H9 (cell line): ENCODE data around the gene BET1L. TPM values are rescaled to one million over a fixed set of nuclear protein-coding genes. Genes with fewer than 3 reads are reported as not detected.
A peak's percentile ranks its signal among the peaks of the same experiment; 100 is the strongest.

ENCODE experiments used
- DNase-seq: peaks from one replicate; pipeline ENCODE4 v3.0.0-alpha.2; 2017
- H2AFZ ChIP-seq: one replicate; pipeline ENCODE4 v1.6.1; 2013; ENCODE audit warnings: mild to moderate bottlenecking, low read length, control low read depth, moderate library complexity
- H2AK5ac ChIP-seq: 2 replicates; pipeline ENCODE4 v1.6.1; 2013; ENCODE audit warnings: low read length, control low read depth, mixed read lengths; ENCODE audit not compliant: insufficient read length
- H2BK120ac ChIP-seq: one replicate; pipeline ENCODE4 v1.6.1; 2013; ENCODE audit warnings: low read depth, mild to moderate bottlenecking, low read length, control low read depth, inconsistent platforms; ENCODE audit not compliant: poor library complexity, severe bottlenecking
- H2BK12ac ChIP-seq: 2 replicates; pipeline ENCODE4 v1.6.1; 2013; ENCODE audit warnings: low read length, control low read depth, mixed read lengths, low read depth; ENCODE audit not compliant: insufficient read length
- H2BK15ac ChIP-seq: 2 replicates; pipeline ENCODE4 v1.6.1; 2013; ENCODE audit warnings: low read depth, low read length, control low read depth
- H2BK20ac ChIP-seq: one replicate; pipeline ENCODE4 v1.6.1; 2013; ENCODE audit warnings: low read depth, mild to moderate bottlenecking, low read length, control low read depth, inconsistent platforms; ENCODE audit not compliant: poor library complexity, severe bottlenecking
- H2BK5ac ChIP-seq: 2 replicates; pipeline ENCODE4 v1.6.1; 2013; ENCODE audit warnings: low read length, control low read depth, mixed read lengths; ENCODE audit not compliant: insufficient read length
- H3K14ac ChIP-seq: 2 replicates; pipeline ENCODE4 v1.6.1; 2013; ENCODE audit warnings: low read length, control low read depth; ENCODE audit not compliant: insufficient read depth
- H3K18ac ChIP-seq: 2 replicates; pipeline ENCODE4 v1.6.1; 2013; ENCODE audit warnings: low read depth, mild to moderate bottlenecking, mixed read lengths, low read length, control low read depth; ENCODE audit not compliant: insufficient read length
- H3K23ac ChIP-seq: 2 replicates; pipeline ENCODE4 v1.6.1; 2013; ENCODE audit warnings: low read length, control low read depth, mixed read lengths, low read depth; ENCODE audit not compliant: insufficient read length
- H3K23me2 ChIP-seq: 2 replicates; pipeline ENCODE4 v1.6.1; 2013; ENCODE audit warnings: low read depth, mild to moderate bottlenecking, mixed read lengths, low read length, control low read depth; ENCODE audit not compliant: insufficient read length, poor library complexity, severe bottlenecking
- H3K27ac ChIP-seq: 2 replicates; pipeline ENCODE4 v1.5.1; 2013; ENCODE audit warnings: low read length, control low read depth, mixed read lengths, low read depth; ENCODE audit not compliant: insufficient read length
- H3K27me3 ChIP-seq: 2 replicates; pipeline ENCODE4 v1.6.1; 2013; ENCODE audit warnings: low read length, control low read depth, inconsistent platforms; ENCODE audit not compliant: insufficient read depth
- H3K4ac ChIP-seq: 2 replicates; pipeline ENCODE4 v1.6.1; 2013; ENCODE audit warnings: low read depth, mild to moderate bottlenecking, control low read depth, inconsistent platforms, low read length, moderate library complexity
- H3K4me1 ChIP-seq: 2 replicates; pipeline ENCODE4 v1.6.1; 2013; ENCODE audit warnings: low read length, control low read depth, inconsistent platforms; ENCODE audit not compliant: insufficient read depth
- H3K4me2 ChIP-seq: 2 replicates; pipeline ENCODE4 v1.6.1; 2013; ENCODE audit warnings: low read length, control low read depth, mixed read lengths; ENCODE audit not compliant: insufficient read length, insufficient read depth
- H3K56ac ChIP-seq: 2 replicates; pipeline ENCODE4 v1.6.1; 2013; ENCODE audit warnings: low read depth, mild to moderate bottlenecking, mixed read lengths, low read length, control low read depth; ENCODE audit not compliant: insufficient read length
- H3K79me1 ChIP-seq: 2 replicates; pipeline ENCODE4 v1.6.1; 2013; ENCODE audit warnings: low read depth, mild to moderate bottlenecking, moderate library complexity, low read length, control low read depth, inconsistent platforms; ENCODE audit not compliant: insufficient read depth, poor library complexity, severe bottlenecking
- H3K79me2 ChIP-seq: 2 replicates; pipeline ENCODE4 v1.6.1; 2013; ENCODE audit warnings: low read length, control low read depth, inconsistent platforms; ENCODE audit not compliant: insufficient read depth
- H3K9ac ChIP-seq: 2 replicates; pipeline ENCODE4 v1.6.1; 2013; ENCODE audit warnings: low read length, control low read depth, mixed read lengths; ENCODE audit not compliant: insufficient read length; ENCODE audit errors: extremely low read depth
- H3K9me3 ChIP-seq: one replicate; pipeline ENCODE4 v1.6.1; 2013; ENCODE audit warnings: low read depth, low read length, inconsistent platforms; ENCODE audit not compliant: control insufficient read depth
- H3T11ph ChIP-seq: one replicate; pipeline ENCODE4 v1.6.1; 2013; ENCODE audit warnings: mild to moderate bottlenecking, low read length, control low read depth, inconsistent platforms
- H4K20me1 ChIP-seq: one replicate; pipeline ENCODE4 v1.6.1; 2013; ENCODE audit not compliant: control insufficient read depth, insufficient read length, insufficient read depth
- H4K5ac ChIP-seq: 2 replicates; pipeline ENCODE4 v1.6.1; 2013; ENCODE audit warnings: low read depth, mild to moderate bottlenecking, mixed read lengths, low read length, control low read depth; ENCODE audit not compliant: insufficient read length
- H4K8ac ChIP-seq: replicated peaks from 2 replicates; pipeline ENCODE4 v1.6.1; 2013; ENCODE audit warnings: low read length, control low read depth, mixed read lengths, low read depth; ENCODE audit not compliant: insufficient read length
- H4K91ac ChIP-seq: 2 replicates; pipeline ENCODE4 v1.6.1; 2013; ENCODE audit warnings: low read depth, mild to moderate bottlenecking, moderate library complexity, mixed read lengths, low read length, control low read depth; ENCODE audit not compliant: insufficient read length
- H3K27ac Mint-ChIP-seq, 3 experiments: 2 replicates in 2 of 3; 3 replicates in 1 of 3; pipeline ENCODE4 v1.8.0; 2020 to 2021; ENCODE audit warnings: mixed read lengths in 3 of 3, mild to moderate bottlenecking in 1 of 3, moderate library complexity in 1 of 3
- H3K27me3 Mint-ChIP-seq: 2 replicates; pipeline ENCODE4 v1.8.0; 2021; ENCODE audit warnings: low read depth, mild to moderate bottlenecking, moderate library complexity, mixed read lengths
- H3K36me3 Mint-ChIP-seq, 3 experiments: 2 replicates in 2 of 3; 3 replicates in 1 of 3; pipeline ENCODE4 v1.8.0; 2020 to 2021; ENCODE audit warnings: low read depth in 3 of 3, mixed read lengths in 3 of 3; ENCODE audit not compliant: insufficient read depth in 1 of 3
- H3K4me1 Mint-ChIP-seq, 2 experiments: 2 replicates each; pipeline ENCODE4 v1.8.0; 2020; ENCODE audit warnings: mixed read lengths in 2 of 2
- H3K4me3 Mint-ChIP-seq, 2 experiments: 2 replicates in 1 of 2; 3 replicates in 1 of 2; pipeline ENCODE4 v1.8.0; 2020 to 2021; ENCODE audit warnings: mild to moderate bottlenecking in 2 of 2, mixed read lengths in 2 of 2, moderate library complexity in 1 of 2
- H3K9me3 Mint-ChIP-seq, 2 experiments: 2 replicates in 1 of 2; 3 replicates in 1 of 2; pipeline ENCODE4 v1.8.0; 2020; ENCODE audit warnings: mild to moderate bottlenecking in 2 of 2, mixed read lengths in 2 of 2, moderate library complexity in 1 of 2
- WGBS: extraction: QIAGEN DNeasy Blood & Tissue Kit; methylation state at CpG from one replicate; pipeline ENCODE4 v1.1.7; 2013; ENCODE audit warnings: missing lambda C conversion rate, low lambda C conversion rate, mixed read lengths; ENCODE audit not compliant: insufficient read length; ENCODE audit errors: extremely low coverage; 5-methylcytosine and 5-hydroxymethylcytosine counted together
- total RNA-seq: library from RNA; stranded (reverse); gene quantifications from 2 replicates; pipeline ENCODE4 v1.2.1, GENCODE V29; 2021
- TF ChIP-seq, protein P1 (sequence below): fragments of 200-600 bp; sonication (generic); conservative IDR thresholded peaks from 3 replicates; pipeline ENCODE4 v1.8.0; 2021; ENCODE audit warnings: antibody characterized with exemption, mild to moderate bottlenecking

BET1L gene
- total RNA-seq, 1 experiment from 2014 or later = 49.4 TPM

DNA sequence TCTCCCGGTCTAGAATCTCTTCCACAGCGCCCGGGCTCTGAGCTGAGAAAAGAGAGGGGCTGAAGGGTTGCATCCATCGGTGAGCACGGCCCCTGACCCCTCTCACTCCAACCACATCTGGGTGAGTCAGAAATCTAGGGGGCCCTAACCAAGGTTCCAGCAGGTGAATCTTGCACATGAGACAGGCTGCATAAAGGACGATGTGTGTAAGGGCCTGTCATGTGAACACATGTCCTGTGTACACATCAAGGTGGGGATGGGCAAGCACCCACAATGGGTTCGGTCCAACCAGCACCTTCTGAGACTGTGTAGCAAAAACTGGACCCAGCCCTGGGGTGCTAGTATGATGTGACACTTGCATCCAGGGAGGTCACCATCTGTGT, 1.2 kb downstream of the BET1L start:
- Histone ChIP-seq H3K23ac (no peak overlapping the region), H3K56ac (no peak overlapping the region), H3K4me2 (peak overlapping the region; percentile 80), H3K9ac (peak overlapping the region; percentile 78), H2BK5ac (no peak overlapping the region), H3K79me1 (peaks cover 5% of the 10 kb centered on the region), H2BK120ac (no peak overlapping the region), H2AK5ac (no peak overlapping the region), H3K18ac (no peak overlapping the region), H3K4ac (no peak overlapping the region), H3K9me3 (no peaks in the 10 kb centered on the region), H4K20me1 (no peaks in the 10 kb centered on the region), H3T11ph (no peak overlapping the region), H3K23me2 (peaks cover 21% of the 10 kb centered on the region), H3K27ac (no peak overlapping the region), H2BK20ac (no peak overlapping the region), H2BK12ac (no peak overlapping the region), H4K8ac (no peak overlapping the region), H3K14ac (no peak overlapping the region), H3K4me1 (no peaks in the 10 kb centered on the region; the same call in 1 of the 2 replicates), H2BK15ac (no peak overlapping the region), H4K5ac (no peak overlapping the region), H3K79me2 (no peaks in the 10 kb centered on the region; the same call in 1 of the 2 replicates), H3K27me3 (no peaks in the 10 kb centered on the region), H2AFZ (no peak overlapping the region), H4K91ac (no peak overlapping the region)
- DNase-seq = no peak
- H3K27ac Mint-ChIP-seq = peak overlapping the region in 1 of 3 experiments; percentile 65; a peak in 1 of 7 replicates
- H3K27me3 Mint-ChIP-seq = no peaks in the 10 kb centered on the region; the same call in 1 of the 2 replicates
- TF ChIP-seq, protein P1, sequence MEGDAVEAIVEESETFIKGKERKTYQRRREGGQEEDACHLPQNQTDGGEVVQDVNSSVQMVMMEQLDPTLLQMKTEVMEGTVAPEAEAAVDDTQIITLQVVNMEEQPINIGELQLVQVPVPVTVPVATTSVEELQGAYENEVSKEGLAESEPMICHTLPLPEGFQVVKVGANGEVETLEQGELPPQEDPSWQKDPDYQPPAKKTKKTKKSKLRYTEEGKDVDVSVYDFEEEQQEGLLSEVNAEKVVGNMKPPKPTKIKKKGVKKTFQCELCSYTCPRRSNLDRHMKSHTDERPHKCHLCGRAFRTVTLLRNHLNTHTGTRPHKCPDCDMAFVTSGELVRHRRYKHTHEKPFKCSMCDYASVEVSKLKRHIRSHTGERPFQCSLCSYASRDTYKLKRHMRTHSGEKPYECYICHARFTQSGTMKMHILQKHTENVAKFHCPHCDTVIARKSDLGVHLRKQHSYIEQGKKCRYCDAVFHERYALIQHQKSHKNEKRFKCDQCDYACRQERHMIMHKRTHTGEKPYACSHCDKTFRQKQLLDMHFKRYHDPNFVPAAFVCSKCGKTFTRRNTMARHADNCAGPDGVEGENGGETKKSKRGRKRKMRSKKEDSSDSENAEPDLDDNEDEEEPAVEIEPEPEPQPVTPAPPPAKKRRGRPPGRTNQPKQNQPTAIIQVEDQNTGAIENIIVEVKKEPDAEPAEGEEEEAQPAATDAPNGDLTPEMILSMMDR = no peak
- no peaks in the 10 kb centered on the region; a peak in 1 of 5 replicates for H3K9me3 Mint-ChIP-seq
- H3K4me1 Mint-ChIP-seq = peaks cover 5 to 17% of the 10 kb centered on the region in 2 experiments
- H3K36me3 Mint-ChIP-seq = peaks cover 15 to 49% (median 39%) of the 10 kb centered on the region in 3 experiments
- WGBS = no CpG with 5 or more reads among the region's 7 CpGs
- H3K4me3 Mint-ChIP-seq = peak overlapping the region; percentile 93 to 97
